Effector memory CD4-positive, alpha-beta T cell (primary cell): Measurements from ENCODE around the gene SLC66A1.
A peak's percentile ranks its signal among the peaks of the same experiment; 100 is the strongest.

ENCODE experiments used
- DNase-seq, 3 donors: peaks; one replicate each; pipeline ENCODE4 v3.0.0-alpha.2; 2020
- H3K27ac ChIP-seq: 2 replicates; pipeline ENCODE4 v1.7.0; 2013; ENCODE audit warnings: mild to moderate bottlenecking, low read length, moderate library complexity; ENCODE audit not compliant: insufficient read depth, poor library complexity, severe bottlenecking
- H3K27me3 ChIP-seq: replicated peaks from 2 replicates; pipeline ENCODE4 v1.7.0; 2013; ENCODE audit warnings: mild to moderate bottlenecking, low read length; ENCODE audit not compliant: insufficient read depth, control insufficient read depth, poor library complexity, severe bottlenecking
- H3K36me3 ChIP-seq: 2 replicates; pipeline ENCODE4 v1.7.0; 2013; ENCODE audit warnings: mild to moderate bottlenecking, low read length, moderate library complexity; ENCODE audit not compliant: control insufficient read depth, insufficient read depth
- H3K4me1 ChIP-seq: 2 replicates; pipeline ENCODE4 v1.7.0; 2013; ENCODE audit warnings: low read length, mild to moderate bottlenecking; ENCODE audit not compliant: control insufficient read depth, insufficient read depth, poor library complexity, severe bottlenecking
- H3K4me3 ChIP-seq: 2 replicates; pipeline ENCODE4 v1.7.0; 2013; ENCODE audit warnings: low read length, low read depth, mild to moderate bottlenecking; ENCODE audit not compliant: insufficient read depth, poor library complexity, severe bottlenecking
- H3K9me3 ChIP-seq: 2 replicates; pipeline ENCODE4 v1.7.0; 2013; ENCODE audit warnings: mild to moderate bottlenecking, low read length, moderate library complexity; ENCODE audit not compliant: control insufficient read depth

SLC66A1 gene

GRCh38 chr1:19332832-19333231 is 20.7 kb downstream of the SLC66A1 start:
- H3K4me1 ChIP-seq = no peaks in the 10 kb centered on the region
- no peaks in the 10 kb centered on the region for H3K9me3 ChIP-seq
- no peak overlapping the region for H3K27ac ChIP-seq
- no peaks in the 10 kb centered on the region for H3K27me3 ChIP-seq
- peaks cover 8% of the 10 kb centered on the region for H3K36me3 ChIP-seq
- no peak overlapping the region for H3K4me3 ChIP-seq
- no peak for DNase-seq

- H3K4me1 ChIP-seq = no peaks in the 10 kb centered on the region
- no peak for DNase-seq
- no peaks in the 10 kb centered on the region for H3K9me3 ChIP-seq
- no peak overlapping the region for H3K27ac ChIP-seq
- peaks cover 9% of the 10 kb centered on the region for H3K36me3 ChIP-seq
- H3K27me3 ChIP-seq = no peaks in the 10 kb centered on the region
- H3K4me3 ChIP-seq = no peak overlapping the region
Measured at GRCh38 chr1:19333587-19334354, 21.6 kb downstream of the SLC66A1 start.

GRCh38 chr1:19336543-19336942 is 24.4 kb downstream of the SLC66A1 start:
- H3K36me3 ChIP-seq = peaks cover 32% of the 10 kb centered on the region

GRCh38 chr1:19337289-19337688 is 25.2 kb downstream of the SLC66A1 start:
- no peaks in the 10 kb centered on the region for H3K9me3 ChIP-seq
- H3K36me3 ChIP-seq = peaks cover 32% of the 10 kb centered on the region
- no peaks in the 10 kb centered on the region for H3K27me3 ChIP-seq
- no peak for DNase-seq
- H3K4me3 ChIP-seq = no peak overlapping the region
- H3K27ac ChIP-seq = no peak overlapping the region
- no peaks in the 10 kb centered on the region for H3K4me1 ChIP-seq

More at GRCh38 chr1:19336543-19336942, 24.4 kb downstream of the SLC66A1 start:
- no peak overlapping the region for H3K4me3 ChIP-seq
- DNase-seq = no peak
- H3K27me3 ChIP-seq = no peaks in the 10 kb centered on the region
- H3K4me1 ChIP-seq = no peaks in the 10 kb centered on the region
- no peak overlapping the region for H3K27ac ChIP-seq
- H3K9me3 ChIP-seq = no peaks in the 10 kb centered on the region

- H3K27ac ChIP-seq = no peak overlapping the region
- H3K4me1 ChIP-seq = no peaks in the 10 kb centered on the region
- no peak overlapping the region for H3K4me3 ChIP-seq
- H3K36me3 ChIP-seq = peaks cover 40% of the 10 kb centered on the region
- DNase-seq = no peak
- H3K27me3 ChIP-seq = no peaks in the 10 kb centered on the region
- H3K9me3 ChIP-seq = no peaks in the 10 kb centered on the region
Measured at GRCh38 chr1:19338323-19338762, 26.2 kb downstream of the SLC66A1 start.

- no peak for DNase-seq
- no peaks in the 10 kb centered on the region for H3K4me1 ChIP-seq
- H3K4me3 ChIP-seq = no peak overlapping the region
- no peaks in the 10 kb centered on the region for H3K9me3 ChIP-seq
- H3K27me3 ChIP-seq = no peaks in the 10 kb centered on the region
- peaks cover 50% of the 10 kb centered on the region for H3K36me3 ChIP-seq
- no peak overlapping the region for H3K27ac ChIP-seq
Measured at GRCh38 chr1:19339214-19339861, 27.2 kb downstream of the SLC66A1 start.

- DNase-seq = no peak
Measured at GRCh38 chr1:19340387-19340937, 28.3 kb downstream of the SLC66A1 start.

GRCh38 chr1:19341201-19342061 is 29.3 kb downstream of the SLC66A1 start:
- no peaks in the 10 kb centered on the region for H3K9me3 ChIP-seq
- peaks cover 68% of the 10 kb centered on the region for H3K36me3 ChIP-seq
- no peaks in the 10 kb centered on the region for H3K27me3 ChIP-seq
- peak; percentile 38 to 55 (median 51) for DNase-seq
- no peak overlapping the region for H3K4me3 ChIP-seq
- no peak overlapping the region for H3K27ac ChIP-seq
- no peaks in the 10 kb centered on the region for H3K4me1 ChIP-seq

More at GRCh38 chr1:19340387-19340937, 28.3 kb downstream of the SLC66A1 start:
- no peaks in the 10 kb centered on the region for H3K9me3 ChIP-seq
- no peaks in the 10 kb centered on the region for H3K27me3 ChIP-seq
- H3K4me1 ChIP-seq = no peaks in the 10 kb centered on the region
- H3K36me3 ChIP-seq = peaks cover 62% of the 10 kb centered on the region
- no peak overlapping the region for H3K27ac ChIP-seq
- H3K4me3 ChIP-seq = no peak overlapping the region

GRCh38 chr1:19342062-19342750 is 30.1 kb downstream of the SLC66A1 start:
- Histone ChIP-seq H3K4me1 (no peaks in the 10 kb centered on the region), H3K4me3 (no peak overlapping the region), H3K27ac (no peak overlapping the region), H3K36me3 (peaks cover 71% of the 10 kb centered on the region), H3K9me3 (no peaks in the 10 kb centered on the region), H3K27me3 (no peaks in the 10 kb centered on the region)
- no peak for DNase-seq
